HG02885 (cell line): ENCODE results near the gene IFI30.

ENCODE experiments used
- ATAC-seq: cut with Tn5 transposase; IDR thresholded peaks from one replicate; pipeline ENCODE4 v1.9.1; 2021; ENCODE audit warnings: mild to moderate bottlenecking; ENCODE audit not compliant: unreplicated experiment, poor library complexity

The IFI30 gene

GRCh38 chr19:18167975-18168645 lies 5.5 kb upstream of the IFI30 start:
- ATAC-seq: no peak

GRCh38 chr19:18168673-18169381 lies 4.8 kb upstream of the IFI30 start:
- no peak for ATAC-seq

GRCh38 chr19:18170714-18171255 lies 2.8 kb upstream of the IFI30 start:
- ATAC-seq: peak; percentile 20

GRCh38 chr19:18171605-18172327 lies 1.8 kb upstream of the IFI30 start:
- ATAC-seq: no peak

GRCh38 chr19:18172331-18173053 lies 1.1 kb upstream of the IFI30 start:
- ATAC-seq: no peak

GRCh38 chr19:18173054-18173571 lies 500 bp upstream of the IFI30 start:
- ATAC-seq: no peak

- no peak for ATAC-seq
Observed at GRCh38 chr19:18174983-18175382, 1.4 kb downstream of the IFI30 start.

GRCh38 chr19:18176367-18177310 lies 3.0 kb downstream of the IFI30 start:
- ATAC-seq: no peak

- no peak for ATAC-seq
Observed at GRCh38 chr19:18179957-18180356, 6.3 kb downstream of the IFI30 start.

- no peak for ATAC-seq
Observed at GRCh38 chr19:18183529-18183928, 9.9 kb downstream of the IFI30 start.

- no peak for ATAC-seq
Observed at GRCh38 chr19:18185538-18185937, 11.9 kb downstream of the IFI30 start.

GRCh38 chr19:18190278-18190677 lies 16.7 kb downstream of the IFI30 start:
- no peak for ATAC-seq

GRCh38 chr19:18191640-18192062 lies 18.0 kb downstream of the IFI30 start:
- ATAC-seq: no peak

GRCh38 chr19:18192673-18193387 lies 19.2 kb downstream of the IFI30 start, which contains the start of gene MPV17L2:
TSS of gene MPV17L2 (plus strand) at chr19:18193218. CDS start at chr19:18193282, 64 bp downstream.
- peak; percentile 87 for ATAC-seq

GRCh38 chr19:18193388-18194180 lies 20.0 kb downstream of the IFI30 start:
- peak; percentile 10 for ATAC-seq

GRCh38 chr19:18194181-18194530 lies 20.5 kb downstream of the IFI30 start:
- ATAC-seq: no peak

- no peak for ATAC-seq
Observed at GRCh38 chr19:18194554-18195238, 21.1 kb downstream of the IFI30 start.
